A673 (cell line): ENCODE data around the gene ADRB2. TPM values are rescaled to one million over a fixed set of nuclear protein-coding genes. Genes with fewer than 3 reads are reported as not detected.

Source experiments
- BruUV-seq: library from RNA; stranded (reverse); fragments of 400-500 nt; replicated peaks from 2 replicates; lab custom pipeline; 2021; lab: Mats Ljungman, UMichigan
- CTCF ChIA-PET: fragments of 300-600 bp; sonication (Branson Sonifier 250); formaldehyde crosslinking; loops from one replicate; lab custom pipeline; 2022; ENCODE audit warnings: antibody characterized with exemption; lab: Charles Lee
- POLR2A ChIA-PET: fragments of 300-600 bp; sonication (Branson Sonifier 250); formaldehyde crosslinking; loops from one replicate; lab custom pipeline; 2022; ENCODE audit warnings: antibody characterized with exemption; ENCODE audit not compliant: low non-redundant PET; lab: Charles Lee
- DNase-seq: peaks from one replicate; pipeline ENCODE4 v3.0.0-alpha.2; 2015; ENCODE audit warnings: low spot score
- H3K27ac ChIP-seq: fragments of 200-600 bp; sonication (generic); 2 replicates; pipeline ENCODE4 v1.5.1; 2016; ENCODE audit warnings: mixed run types, low read depth, mild to moderate bottlenecking, mixed read lengths, antibody characterized with exemption, low read length; ENCODE audit not compliant: poor library complexity, severe bottlenecking
- H3K27me3 ChIP-seq: fragments of 200-600 bp; sonication (generic); replicated peaks from 2 replicates; pipeline ENCODE4 v1.6.1; 2017; ENCODE audit warnings: mixed run types, low read depth, mild to moderate bottlenecking, mixed read lengths, antibody characterized with exemption, low read length; ENCODE audit not compliant: insufficient read depth, poor library complexity
- H3K36me3 ChIP-seq: fragments of 200-600 bp; sonication (generic); 2 replicates; pipeline ENCODE4 v1.6.1; 2016; ENCODE audit warnings: mixed run types, mild to moderate bottlenecking, mixed read lengths, antibody characterized with exemption, low read length; ENCODE audit not compliant: insufficient read depth, poor library complexity, severe bottlenecking
- H3K4me1 ChIP-seq: fragments of 200-600 bp; sonication (generic); 2 replicates; pipeline ENCODE4 v1.6.1; 2017; ENCODE audit warnings: mixed run types, mild to moderate bottlenecking, mixed read lengths, antibody characterized with exemption, low read length; ENCODE audit not compliant: insufficient read depth, poor library complexity, severe bottlenecking
- H3K4me3 ChIP-seq: fragments of 200-600 bp; sonication (generic); 2 replicates; pipeline ENCODE4 v1.5.1; 2016; ENCODE audit warnings: low read depth, mixed run types, mild to moderate bottlenecking, mixed read lengths, low read length; ENCODE audit not compliant: poor library complexity, severe bottlenecking
- H3K9me3 ChIP-seq: fragments of 200-600 bp; sonication (generic); 2 replicates; pipeline ENCODE4 v1.6.1; 2016; ENCODE audit warnings: mixed run types, low read depth, mild to moderate bottlenecking, mixed read lengths, antibody characterized with exemption, low read length; ENCODE audit not compliant: poor library complexity, severe bottlenecking
- CTCF ChIP-seq: fragments of 300-800, 200-600 bp; sonication (generic); conservative IDR thresholded peaks from 2 replicates; pipeline ENCODE4 v1.5.1; 2017; ENCODE audit warnings: low read depth, mild to moderate bottlenecking, antibody characterized with exemption, low read length, moderate library complexity, mixed read lengths
- EZH2 ChIP-seq: fragments of 200-600 bp; sonication (generic); IDR thresholded peaks from 2 replicates; pipeline ENCODE4 v1.6.1; 2017; ENCODE audit warnings: borderline replicate concordance, low read depth, mild to moderate bottlenecking, mixed read lengths, antibody characterized with exemption, low read length; ENCODE audit not compliant: poor library complexity, severe bottlenecking
- intact Hi-C: fragments of 100-400 bp; cut with micrococcal nuclease; formaldehyde crosslinking; loops from one replicate; pipeline ENCODE4 v1.10.0; 2022; ENCODE audit not compliant: unreplicated experiment
- total RNA-seq: library from RNA; stranded (reverse); gene quantifications from 2 replicates; pipeline ENCODE4 v1.2.3, GENCODE V29; 2021

The ADRB2 gene
- total RNA-seq, 1 experiment from 2014 or later, result not detected

GRCh38 chr5:148791334-148791667 lies 35.1 kb upstream of the ADRB2 start:
- no peak for DNase-seq
- no peak overlapping the region for H3K4me3 ChIP-seq
- no peaks in the 10 kb centered on the region for H3K36me3 ChIP-seq
- BruUV-seq, result no TSS peak
- intact Hi-C loops, result no loop called here
- ChIA-PET CTCF (no interaction called here), POLR2A (no interaction called here)
- H3K27me3 ChIP-seq, result peaks cover 3% of the 10 kb centered on the region
- H3K27ac ChIP-seq, result no peak overlapping the region
- no peak for TF ChIP-seq CTCF
- TF ChIP-seq EZH2, result no peak
- H3K9me3 ChIP-seq, result no peaks in the 10 kb centered on the region
- H3K4me1 ChIP-seq, result no peaks in the 10 kb centered on the region

GRCh38 chr5:148791696-148792095 lies 34.7 kb upstream of the ADRB2 start:
- intact Hi-C loops, result no loop called here
- Histone ChIP-seq H3K36me3 (no peaks in the 10 kb centered on the region), H3K27me3 (no peaks in the 10 kb centered on the region), H3K9me3 (no peaks in the 10 kb centered on the region), H3K27ac (no peak overlapping the region), H3K4me3 (no peak overlapping the region), H3K4me1 (no peaks in the 10 kb centered on the region)
- TF ChIP-seq CTCF, result no peak
- ChIA-PET CTCF (no interaction called here), POLR2A (no interaction called here)
- no TSS peak for BruUV-seq
- no peak for DNase-seq

- Histone ChIP-seq H3K27ac (no peak overlapping the region), H3K36me3 (no peaks in the 10 kb centered on the region), H3K27me3 (no peaks in the 10 kb centered on the region), H3K4me1 (no peaks in the 10 kb centered on the region), H3K9me3 (no peaks in the 10 kb centered on the region), H3K4me3 (no peak overlapping the region)
- POLR2A ChIA-PET, result no interaction called here
- intact Hi-C loops, result no loop called here
- CTCF ChIA-PET, result no interaction called here
- no peak for DNase-seq
- BruUV-seq, result no TSS peak
- no peak for TF ChIP-seq CTCF
- TF ChIP-seq EZH2, result no peak
Observed at GRCh38 chr5:148792744-148793143, 33.7 kb upstream of the ADRB2 start.
